ENCODE results near the gene TBL1X. TPM values are rescaled to one million over a fixed set of nuclear protein-coding genes. Genes with fewer than 3 reads are reported as not detected.

Gene TBL1X
- total and polyA plus RNA-seq, 10 of the 15 experiments (the other 5 are each of a cell fraction or from before 2014, with no cell fraction given) = 4.4 to 26.3 (median 10.6) TPM

DNA sequence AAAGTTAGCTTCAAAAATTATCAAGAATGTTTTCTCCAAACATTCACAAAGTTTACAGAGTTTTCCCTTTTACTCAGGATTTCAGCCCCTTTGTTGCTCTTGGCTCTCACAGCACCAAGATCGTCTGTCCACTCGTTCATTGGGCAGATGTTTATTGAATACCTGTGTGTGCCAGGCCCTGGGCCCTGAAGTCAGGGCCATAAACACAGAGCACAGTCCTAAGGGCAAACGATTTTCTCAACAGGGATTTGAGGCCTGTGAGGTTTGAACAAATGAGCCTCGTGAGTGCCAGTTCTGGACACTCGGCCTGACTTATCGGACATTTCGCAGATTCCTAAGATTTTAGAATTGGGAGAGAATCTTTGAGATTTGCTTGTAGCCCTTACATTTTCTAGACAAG, 142.1 kb downstream of the TBL1X start:
- no peak for TF ChIP-seq BACH1 (IDR thresholded peaks at IDR 0.05; ENCODE audit: borderline replicate concordance)
- no peak for TF ChIP-seq DPF2 (IDR thresholded peaks at IDR 0.05)
- TF ChIP-seq, protein P1, sequence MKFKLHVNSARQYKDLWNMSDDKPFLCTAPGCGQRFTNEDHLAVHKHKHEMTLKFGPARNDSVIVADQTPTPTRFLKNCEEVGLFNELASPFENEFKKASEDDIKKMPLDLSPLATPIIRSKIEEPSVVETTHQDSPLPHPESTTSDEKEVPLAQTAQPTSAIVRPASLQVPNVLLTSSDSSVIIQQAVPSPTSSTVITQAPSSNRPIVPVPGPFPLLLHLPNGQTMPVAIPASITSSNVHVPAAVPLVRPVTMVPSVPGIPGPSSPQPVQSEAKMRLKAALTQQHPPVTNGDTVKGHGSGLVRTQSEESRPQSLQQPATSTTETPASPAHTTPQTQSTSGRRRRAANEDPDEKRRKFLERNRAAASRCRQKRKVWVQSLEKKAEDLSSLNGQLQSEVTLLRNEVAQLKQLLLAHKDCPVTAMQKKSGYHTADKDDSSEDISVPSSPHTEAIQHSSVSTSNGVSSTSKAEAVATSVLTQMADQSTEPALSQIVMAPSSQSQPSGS (IDR thresholded peaks at IDR 0.05; ENCODE audit: low read length) = no peak
- TF ChIP-seq HDAC2 (IDR thresholded peaks at IDR 0.05) = no peak
- no peak for TF ChIP-seq POLR2AphosphoS5 (IDR thresholded peaks at IDR 0.05; ENCODE audit: low read length)
- TF ChIP-seq CBX3 (IDR thresholded peaks at IDR 0.05; ENCODE audit: borderline replicate concordance, low read depth) = no peak
- TF ChIP-seq, protein P2, sequence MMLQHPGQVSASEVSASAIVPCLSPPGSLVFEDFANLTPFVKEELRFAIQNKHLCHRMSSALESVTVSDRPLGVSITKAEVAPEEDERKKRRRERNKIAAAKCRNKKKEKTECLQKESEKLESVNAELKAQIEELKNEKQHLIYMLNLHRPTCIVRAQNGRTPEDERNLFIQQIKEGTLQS (IDR thresholded peaks at IDR 0.05; ENCODE audit: borderline replicate concordance, extremely low read depth, low read depth, low read length) = no peak
- TF ChIP-seq NRF1 (conservative IDR thresholded peaks at IDR 0.05; ENCODE audit: low read depth, low read length) = no peak
- TF ChIP-seq, protein P3, sequence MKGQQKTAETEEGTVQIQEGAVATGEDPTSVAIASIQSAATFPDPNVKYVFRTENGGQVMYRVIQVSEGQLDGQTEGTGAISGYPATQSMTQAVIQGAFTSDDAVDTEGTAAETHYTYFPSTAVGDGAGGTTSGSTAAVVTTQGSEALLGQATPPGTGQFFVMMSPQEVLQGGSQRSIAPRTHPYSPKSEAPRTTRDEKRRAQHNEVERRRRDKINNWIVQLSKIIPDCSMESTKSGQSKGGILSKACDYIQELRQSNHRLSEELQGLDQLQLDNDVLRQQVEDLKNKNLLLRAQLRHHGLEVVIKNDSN (IDR thresholded peaks at IDR 0.05; ENCODE audit: borderline replicate concordance, extremely low read length, insufficient read depth, low read depth, low read length) = no peak
- no peak for TF ChIP-seq ZNF622 (IDR thresholded peaks at IDR 0.05)
- TF ChIP-seq ZBED1 (IDR thresholded peaks at IDR 0.05; ENCODE audit: borderline replicate concordance) = no peak
- TF ChIP-seq YY1 (IDR thresholded peaks at IDR 0.05; ENCODE audit: low read depth, low read length) = no peak
- TF ChIP-seq, protein P4, sequence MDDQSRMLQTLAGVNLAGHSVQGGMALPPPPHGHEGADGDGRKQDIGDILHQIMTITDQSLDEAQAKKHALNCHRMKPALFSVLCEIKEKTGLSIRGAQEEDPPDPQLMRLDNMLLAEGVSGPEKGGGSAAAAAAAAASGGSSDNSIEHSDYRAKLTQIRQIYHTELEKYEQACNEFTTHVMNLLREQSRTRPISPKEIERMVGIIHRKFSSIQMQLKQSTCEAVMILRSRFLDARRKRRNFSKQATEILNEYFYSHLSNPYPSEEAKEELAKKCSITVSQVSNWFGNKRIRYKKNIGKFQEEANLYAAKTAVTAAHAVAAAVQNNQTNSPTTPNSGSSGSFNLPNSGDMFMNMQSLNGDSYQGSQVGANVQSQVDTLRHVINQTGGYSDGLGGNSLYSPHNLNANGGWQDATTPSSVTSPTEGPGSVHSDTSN (IDR thresholded peaks at IDR 0.05; ENCODE audit: insufficient replicate concordance, low read depth, low read length) = no peak
- TF ChIP-seq RELA (IDR thresholded peaks at IDR 0.05; ENCODE audit: borderline replicate concordance, partially characterized antibody) = no peak

More for the DNA sequence above, 142.1 kb downstream of the TBL1X start:
- H3K9ac ChIP-seq (ENCODE audit: control insufficient read depth, insufficient read depth, low read length) = no peak overlapping the region
- WGBS (ENCODE audit: insufficient coverage, insufficient replicate concordance, low lambda C conversion rate, missing lambda C conversion rate) = 78% methylated on average over 7 of the region's 7 CpGs
- no peak overlapping the region for H2AFZ ChIP-seq (ENCODE audit: control insufficient read depth, low read depth, low read length)
- H4K20me1 ChIP-seq (ENCODE audit: control insufficient read depth, insufficient read depth) = no peaks in the 10 kb centered on the region
- in situ Hi-C loops (cut with MboI) (no loop called here), intact Hi-C loops (cut with micrococcal nuclease; ENCODE audit: unreplicated experiment) (no loop called here)
- FAIRE-seq (no peak), DNase-seq (ENCODE audit: low read depth, low spot score) (no peak), ATAC-seq (no peak)
- H3K79me2 ChIP-seq (ENCODE audit: control insufficient read depth, insufficient read depth, low read length) = no peaks in the 10 kb centered on the region
- CTCF ChIA-PET = no interaction called here
- no peaks in the 10 kb centered on the region; the same call in 2 of the 3 replicates for H3K9me3 ChIP-seq (replicated peaks; ENCODE audit: control insufficient read depth, insufficient read depth, low read length)
- no peak overlapping the region for H3K27ac ChIP-seq (ENCODE audit: control insufficient read depth, insufficient read depth)
- no peaks in the 10 kb centered on the region; the same call in 1 of the 2 replicates for H3K4me1 ChIP-seq (ENCODE audit: control insufficient read depth, insufficient read depth, low read length)
- H3K36me3 ChIP-seq (ENCODE audit: control insufficient read depth in 2 of 2, insufficient read depth in 2 of 2, low read length in 1 of 2) = no peaks in the 10 kb centered on the region; a peak in 1 of 4 replicates
- no peak overlapping the region for H3K4me3 ChIP-seq
- H3K27me3 ChIP-seq (replicated peaks in 1 of 2; ENCODE audit: control insufficient read depth in 2 of 2, insufficient read depth in 2 of 2, low read length in 1 of 2) = no peaks in the 10 kb centered on the region
- POLR2A ChIA-PET = no interaction called here
- RAD21 ChIA-PET (ENCODE audit: unreplicated experiment) = no interaction called here
- BruUV-seq (replicated peaks) = no TSS peak
- SMC1A ChIA-PET (ENCODE audit: uncharacterized antibody, unreplicated experiment) = interaction anchor here (1.2 kb wide), 1 partner anchor 23 kb away, joined by 3 read pairs; no protein-coding TSS in a partner anchor
- no peak overlapping the region for H3K4me2 ChIP-seq (ENCODE audit: control insufficient read depth, insufficient read depth)

Measured in GM12878 (cell line).